PC-3 (cell line): Measurements from ENCODE around the gene VDR. TPM values are rescaled to one million over a fixed set of nuclear protein-coding genes. Genes with fewer than 3 reads are reported as not detected.
"Not testable (repeated sequence)": the region's sequence is repeated elsewhere in the genome, so short reads cannot be mapped to it uniquely, and the experiment has no call there.

Experiments
- ATAC-seq: fragments of 200-7000 bp; cut with Tn5 transposase; 2 replicates; pipeline ENCODE4 v1.9.1; 2020; ENCODE audit warnings: mild to moderate bottlenecking, moderate library complexity
- BruUV-seq: library from RNA; stranded (reverse); fragments of 400-500 nt; replicated peaks from 2 replicates; lab custom pipeline; 2021; lab: Mats Ljungman, UMichigan
- CTCF ChIA-PET: fragments of 300-600 bp; sonication (Branson Sonifier 250); formaldehyde crosslinking; loops from one replicate; lab custom pipeline; 2022; ENCODE audit warnings: antibody characterized with exemption; lab: Charles Lee
- POLR2A ChIA-PET: fragments of 300-600 bp; sonication (Branson Sonifier 250); formaldehyde crosslinking; loops from one replicate; lab custom pipeline; 2022; ENCODE audit warnings: antibody characterized with exemption; ENCODE audit not compliant: unreplicated experiment; lab: Charles Lee
- DNase-seq: peaks from one replicate; pipeline ENCODE4 v3.0.0-alpha.2; 2015
- H2AFZ ChIP-seq: fragments of 300-600 bp; sonication (generic); 2 replicates; pipeline ENCODE4 v1.6.0; 2016; ENCODE audit warnings: antibody characterized with exemption, low read length
- H3F3A ChIP-seq: fragments of 300-600 bp; sonication (generic); one replicate; pipeline ENCODE4 v1.6.0; 2017; ENCODE audit warnings: antibody characterized with exemption, low read length, control low read depth, mild to moderate bottlenecking; ENCODE audit not compliant: unreplicated experiment
- H3K27ac ChIP-seq: fragments of 300-600 bp; sonication (generic); 2 replicates; pipeline ENCODE4 v1.5.1; 2016; ENCODE audit warnings: mild to moderate bottlenecking, low read length
- H3K27me3 ChIP-seq: fragments of 300-600 bp; sonication (generic); 2 replicates; pipeline ENCODE4 v1.6.1; 2016; ENCODE audit warnings: low read length, mixed read lengths
- H3K36me3 ChIP-seq: fragments of 300-600 bp; sonication (generic); 2 replicates; pipeline ENCODE4 v1.6.1; 2016; ENCODE audit warnings: low read depth, mixed run types, low read length, mixed read lengths
- H3K4me1 ChIP-seq: fragments of 300-600 bp; sonication (generic); 2 replicates; pipeline ENCODE4 v1.5.1; 2016; ENCODE audit warnings: low read length; ENCODE audit not compliant: insufficient read depth
- H3K4me2 ChIP-seq: fragments of 300-600 bp; sonication (generic); 2 replicates; pipeline ENCODE4 v1.6.0; 2016; ENCODE audit warnings: low read length
- H3K4me3 ChIP-seq: fragments of 300-600 bp; sonication (generic); 2 replicates; pipeline ENCODE4 v1.5.1; 2016; ENCODE audit warnings: mild to moderate bottlenecking, low read length, mixed read lengths
- H3K79me2 ChIP-seq: fragments of 300-600 bp; sonication (generic); 2 replicates; pipeline ENCODE4 v1.6.1; 2017; ENCODE audit warnings: low read length, mixed read lengths
- H3K9ac ChIP-seq: fragments of 300-600 bp; sonication (generic); 2 replicates; pipeline ENCODE4 v1.6.0; 2016; ENCODE audit warnings: mild to moderate bottlenecking, low read length
- H3K9me2 ChIP-seq: fragments of 300-600 bp; sonication (generic); replicated peaks from 2 replicates; pipeline ENCODE4 v1.6.1; 2016; ENCODE audit warnings: mixed run types, low read length, mixed read lengths
- H3K9me3 ChIP-seq: fragments of 300-600 bp; sonication (generic); 2 replicates; pipeline ENCODE4 v1.6.1; 2016; ENCODE audit warnings: low read length, mixed read lengths
- H4K20me1 ChIP-seq: fragments of 300-600 bp; sonication (generic); 2 replicates; pipeline ENCODE4 v1.6.1; 2016; ENCODE audit warnings: low read length, mixed read lengths
- CTCF ChIP-seq: fragments of 300-600 bp; sonication (generic); conservative IDR thresholded peaks from 2 replicates; pipeline ENCODE4 v1.5.1; 2017; ENCODE audit warnings: antibody characterized with exemption, low read depth, mild to moderate bottlenecking, low read length
- EZH2 ChIP-seq: fragments of 300-600 bp; sonication (generic); IDR thresholded peaks from one replicate; pipeline ENCODE4 v1.6.1; 2017; ENCODE audit warnings: antibody characterized with exemption, mild to moderate bottlenecking, low read length; ENCODE audit not compliant: unreplicated experiment
- EZH2phosphoT487 ChIP-seq: fragments of 300-600 bp; sonication (generic); IDR thresholded peaks from 2 replicates; pipeline ENCODE4 v1.6.1; 2018; ENCODE audit warnings: mild to moderate bottlenecking, antibody characterized with exemption, low read length, borderline replicate concordance
- intact Hi-C: fragments of 100-400 bp; cut with micrococcal nuclease; formaldehyde crosslinking; loops from 2 replicates; pipeline ENCODE4 v1.9.0; 2023
- total RNA-seq: library from RNA; depleted of rRNA; stranded (reverse); fragments of >200 nt; gene quantifications from 2 replicates; pipeline ENCODE4 v1.2.3, GENCODE V29; 2014

The VDR gene
- total RNA-seq, 1 experiment from 2014 or later, result 19.9 TPM

DNA sequence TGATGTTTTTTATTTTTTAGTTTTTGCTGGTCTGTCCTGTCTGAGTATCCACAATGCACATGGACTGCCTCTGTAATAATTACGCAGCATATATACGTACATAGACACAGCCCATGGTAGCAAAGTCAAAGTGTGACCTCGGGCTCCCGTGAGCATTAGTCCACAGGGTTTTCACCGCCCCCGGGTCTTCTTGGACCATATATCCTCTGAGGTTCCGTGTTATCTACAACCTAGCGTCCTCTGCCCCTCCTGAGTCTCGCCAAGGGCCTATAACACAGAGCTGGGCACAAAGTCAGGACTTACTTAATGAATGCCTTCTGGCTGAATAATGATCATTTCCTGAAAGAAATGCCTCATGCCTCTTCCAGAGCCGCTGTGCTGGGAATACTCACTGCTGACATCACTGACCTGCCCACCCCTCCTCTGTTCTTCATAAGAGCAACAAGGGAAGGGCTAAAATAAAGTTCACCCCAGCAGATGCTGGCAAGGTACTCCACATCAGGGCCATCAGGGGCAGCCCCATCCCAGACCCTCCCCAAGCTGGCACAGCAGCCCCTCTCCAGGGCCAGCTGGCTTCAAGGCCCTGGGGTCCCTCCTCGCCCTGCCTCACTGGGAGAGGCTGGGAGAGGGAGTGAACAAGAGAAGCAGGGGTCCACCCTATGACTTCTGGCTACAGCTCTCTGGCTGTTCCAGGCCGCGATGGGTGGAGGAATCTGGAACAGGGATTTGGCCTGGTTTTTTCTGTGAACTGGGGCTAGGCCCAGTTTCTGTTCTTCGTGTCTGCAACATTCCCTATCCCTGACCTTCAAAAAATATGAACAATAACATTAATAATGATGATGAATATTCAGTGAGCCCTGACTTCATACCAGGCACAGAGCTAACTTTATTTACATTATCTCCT is 93.0 kb downstream of the VDR start:
- ChIA-PET CTCF (interaction anchor here (2.4 kb wide), 1 partner anchor 26 kb away, joined by 10 read pairs; no protein-coding TSS in a partner anchor), POLR2A (interaction anchor here (0.7 kb wide), 1 partner anchor 9 kb away, joined by 3 read pairs; no protein-coding TSS in a partner anchor)
- H3K79me2 ChIP-seq, result peaks cover 100% of the 10 kb centered on the region
- no peak overlapping the region for H2AFZ ChIP-seq
- no peaks in the 10 kb centered on the region for H3K9me2 ChIP-seq
- H3K27ac ChIP-seq, result no peak overlapping the region
- BruUV-seq, result no TSS peak
- H3K27me3 ChIP-seq, result no peaks in the 10 kb centered on the region
- no peak for DNase-seq
- no peak overlapping the region for H3K9ac ChIP-seq
- no peaks in the 10 kb centered on the region for H3K9me3 ChIP-seq
- ATAC-seq, result no peak
- peaks cover 38% of the 10 kb centered on the region for H3K4me1 ChIP-seq
- intact Hi-C loops, result no loop called here
- no peak overlapping the region for H3K4me3 ChIP-seq
- peaks cover 16% of the 10 kb centered on the region for H3K36me3 ChIP-seq
- TF ChIP-seq CTCF, result no peak
- TF ChIP-seq EZH2, result no peak
- no peak for TF ChIP-seq EZH2phosphoT487
- no peaks in the 10 kb centered on the region for H3F3A ChIP-seq
- peak overlapping the region; percentile 84; the same call in 1 of the 2 replicates for H3K4me2 ChIP-seq
- H4K20me1 ChIP-seq, result peaks cover 31% of the 10 kb centered on the region; the same call in 1 of the 2 replicates

DNA sequence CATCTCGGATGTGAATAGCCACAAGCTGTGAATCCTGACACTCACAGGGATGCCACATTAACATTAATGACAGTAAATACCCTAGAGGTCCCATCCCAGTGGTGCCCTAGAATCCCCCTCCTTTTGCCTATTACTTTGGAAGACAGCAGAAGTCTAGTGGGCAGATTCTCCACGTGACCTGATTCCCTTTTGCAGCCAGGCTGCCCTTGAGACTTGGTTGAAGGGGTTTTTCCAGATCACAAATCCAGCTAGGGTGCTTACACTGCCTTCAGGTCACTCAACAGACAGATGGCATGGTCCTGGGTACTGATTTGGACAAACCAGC is 93.8 kb downstream of the VDR start:
- POLR2A ChIA-PET, result no interaction called here
- Histone ChIP-seq H3K27ac (no peak overlapping the region), H3K4me2 (no peak overlapping the region), H3K9ac (no peak overlapping the region), H3K27me3 (no peaks in the 10 kb centered on the region), H4K20me1 (peaks cover 29% of the 10 kb centered on the region; the same call in 1 of the 2 replicates), H3F3A (no peaks in the 10 kb centered on the region), H3K9me2 (no peaks in the 10 kb centered on the region), H3K36me3 (peaks cover 16% of the 10 kb centered on the region), H3K79me2 (peaks cover 100% of the 10 kb centered on the region), H3K4me1 (peaks cover 37% of the 10 kb centered on the region), H2AFZ (no peak overlapping the region), H3K9me3 (no peaks in the 10 kb centered on the region), H3K4me3 (no peak overlapping the region)
- CTCF ChIA-PET, result no interaction called here
- intact Hi-C loops, result no loop called here
- BruUV-seq, result no TSS peak
- TF ChIP-seq CTCF, result no peak
- TF ChIP-seq EZH2phosphoT487, result no peak
- no peak for TF ChIP-seq EZH2
- ATAC-seq, result no peak
- DNase-seq, result no peak

GRCh38 chr12:47809518-47809917 is 95.3 kb downstream of the VDR start:
- H3F3A ChIP-seq, H2AFZ ChIP-seq, CTCF ChIA-PET, DNase-seq, intact Hi-C loops, H3K9ac ChIP-seq, ATAC-seq, BruUV-seq, H3K9me2 ChIP-seq, H3K27me3 ChIP-seq, POLR2A ChIA-PET, H3K27ac ChIP-seq, H3K4me2 ChIP-seq, H3K9me3 ChIP-seq, H3K4me3 ChIP-seq: not testable (repeated sequence)
- Histone ChIP-seq H4K20me1 (peaks cover 22% of the 10 kb centered on the region; the same call in 1 of the 2 replicates), H3K4me1 (peaks cover 29% of the 10 kb centered on the region), H3K36me3 (peaks cover 15% of the 10 kb centered on the region), H3K79me2 (peaks cover 100% of the 10 kb centered on the region)
